Renal cortex interstitium (tissue), 11 donors: Measurements from ENCODE around the gene TAS2R5. TPM values are rescaled to one million over a fixed set of nuclear protein-coding genes. Genes with fewer than 3 reads are reported as not detected.

Experiments used
- DNase-seq, 11 donors: peaks; one replicate each; pipeline ENCODE4 v3.0.0-alpha.2; 2013; ENCODE audit warnings: low read depth in 9 of 11, low spot score in 4 of 11; ENCODE audit errors: extremely low read depth in 1 of 11
- polyA plus RNA-seq, 3 donors: library from polyadenylated mRNA; unstranded; fragments of 120-200 nt; gene quantifications; one replicate each; pipeline ENCODE4 v1.2.1, GENCODE V29; 2013; ENCODE audit not compliant: insufficient read length in 3 of 3

TAS2R5 gene
- polyA plus RNA-seq, 3 donors: 3.0 to 9.8 (median 3.4) TPM

- no peak for DNase-seq
These were observed 50.7 kb downstream of the TAS2R5 start for GRCh38 chr7:141840708-141841107.

Other genes starting within 250 kb of the TAS2R5 start
- gene AGK, start 238.8 kb upstream of the TAS2R5 start, polyA plus RNA-seq: 10 to 100 TPM; 35.3 to 45.1 (median 38.4) TPM
- 10 to 100 TPM; 25.4 to 32.6 (median 28.7) TPM for gene DENND11, start 88.1 kb upstream of the TAS2R5 start, polyA plus RNA-seq
- gene WEE2, start 81.9 kb upstream of the TAS2R5 start, polyA plus RNA-seq: under 1 TPM; 0.10 to 0.33 (median 0.17) TPM
- gene SSBP1, start 51.9 kb upstream of the TAS2R5 start, polyA plus RNA-seq: 100 to 1,000 TPM; 119 to 154 (median 136) TPM
- under 1 TPM; 0.65 to 0.92 (median 0.82) TPM for gene TAS2R3, start 26.1 kb upstream of the TAS2R5 start, polyA plus RNA-seq
- 1 to 10 TPM; 1.6 to 5.4 (median 1.6) TPM for gene TAS2R4, start 13.5 kb upstream of the TAS2R5 start, polyA plus RNA-seq
- gene PRSS37, start 51.3 kb downstream of the TAS2R5 start, polyA plus RNA-seq: under 1 TPM; 0.27 to 0.68 (median 0.30) TPM
- under 1 TPM in 1 of 3 donors, not detected in 2; 0.09 TPM for gene OR9A4, start 126.2 kb downstream of the TAS2R5 start, polyA plus RNA-seq
- gene CLEC5A, start 156.8 kb downstream of the TAS2R5 start, polyA plus RNA-seq: under 1 TPM; 0.29 to 0.62 (median 0.34) TPM
- not detected for gene TAS2R38, start 183.6 kb downstream of the TAS2R5 start, polyA plus RNA-seq
- 10 to 100 TPM; 21.8 to 26.9 (median 22.1) TPM for gene MGAM, start 205.7 kb downstream of the TAS2R5 start, polyA plus RNA-seq